Hepatocyte (in vitro differentiated cells): ENCODE data around the gene KDM3B.

ENCODE experiments used
- EZH2 ChIP-seq: fragments of 200-600 bp; sonication (generic); IDR thresholded peaks from 2 replicates; pipeline ENCODE4 v1.6.1; 2016; ENCODE audit warnings: antibody characterized with exemption, mild to moderate bottlenecking, borderline replicate concordance
- EZH2phosphoT487 ChIP-seq: fragments of 200-600 bp; sonication (generic); IDR thresholded peaks from one replicate; pipeline ENCODE4 v1.6.1; 2018; ENCODE audit warnings: antibody characterized with exemption, mild to moderate bottlenecking, low read depth, moderate library complexity; ENCODE audit not compliant: unreplicated experiment, severe bottlenecking
- TF ChIP-seq, protein P1 (sequence below): fragments of 200-600 bp; sonication (generic); IDR thresholded peaks from 2 replicates; pipeline ENCODE4 v1.5.1; 2016; ENCODE audit warnings: antibody characterized with exemption, mild to moderate bottlenecking; ENCODE audit not compliant: poor library complexity

DNA sequence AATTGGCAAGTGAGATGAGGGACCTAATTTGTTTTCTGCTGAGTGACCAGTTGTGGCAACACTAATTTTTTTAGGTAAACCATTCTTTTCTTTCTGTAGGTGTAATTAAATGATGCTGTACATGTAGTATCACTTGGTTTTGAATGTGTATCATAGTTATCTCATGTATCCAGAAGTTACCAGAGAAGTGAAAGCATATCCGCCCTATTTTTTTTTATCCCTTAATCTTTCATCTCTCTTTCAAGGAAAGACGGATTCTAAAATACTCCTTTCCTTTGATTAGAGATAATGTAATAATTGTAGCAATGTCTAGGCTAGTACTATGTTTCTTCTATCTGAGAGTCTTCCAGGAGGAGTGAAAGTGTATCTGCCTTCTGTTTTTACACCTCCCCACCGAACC is 7.1 kb downstream of the KDM3B start:
- TF ChIP-seq, protein P1, sequence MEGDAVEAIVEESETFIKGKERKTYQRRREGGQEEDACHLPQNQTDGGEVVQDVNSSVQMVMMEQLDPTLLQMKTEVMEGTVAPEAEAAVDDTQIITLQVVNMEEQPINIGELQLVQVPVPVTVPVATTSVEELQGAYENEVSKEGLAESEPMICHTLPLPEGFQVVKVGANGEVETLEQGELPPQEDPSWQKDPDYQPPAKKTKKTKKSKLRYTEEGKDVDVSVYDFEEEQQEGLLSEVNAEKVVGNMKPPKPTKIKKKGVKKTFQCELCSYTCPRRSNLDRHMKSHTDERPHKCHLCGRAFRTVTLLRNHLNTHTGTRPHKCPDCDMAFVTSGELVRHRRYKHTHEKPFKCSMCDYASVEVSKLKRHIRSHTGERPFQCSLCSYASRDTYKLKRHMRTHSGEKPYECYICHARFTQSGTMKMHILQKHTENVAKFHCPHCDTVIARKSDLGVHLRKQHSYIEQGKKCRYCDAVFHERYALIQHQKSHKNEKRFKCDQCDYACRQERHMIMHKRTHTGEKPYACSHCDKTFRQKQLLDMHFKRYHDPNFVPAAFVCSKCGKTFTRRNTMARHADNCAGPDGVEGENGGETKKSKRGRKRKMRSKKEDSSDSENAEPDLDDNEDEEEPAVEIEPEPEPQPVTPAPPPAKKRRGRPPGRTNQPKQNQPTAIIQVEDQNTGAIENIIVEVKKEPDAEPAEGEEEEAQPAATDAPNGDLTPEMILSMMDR: no peak
- TF ChIP-seq EZH2 (no peak), EZH2phosphoT487 (no peak)
